PFSK-1 (cell line): ENCODE data around the gene MACF1.

ENCODE experiments used
- FOXP2 ChIP-seq: optimal IDR thresholded peaks from 2 replicates; pipeline ENCODE3; 2011; ENCODE audit warnings: borderline replicate concordance, control low read depth, inconsistent platforms; ENCODE audit not compliant: insufficient read depth; ENCODE audit errors: extremely low read length, extremely low read depth
- POLR2AphosphoS5 ChIP-seq: IDR thresholded peaks from 2 replicates; pipeline ENCODE4 v1.6.1; 2012; ENCODE audit warnings: low read depth, mild to moderate bottlenecking, control low read depth, low read length, moderate library complexity
- SIN3A ChIP-seq: IDR thresholded peaks from 2 replicates; pipeline ENCODE4 v1.6.1; 2012; ENCODE audit warnings: mild to moderate bottlenecking, low read length, moderate library complexity, borderline replicate concordance; ENCODE audit not compliant: insufficient read depth
- TAF1 ChIP-seq: IDR thresholded peaks from 2 replicates; pipeline ENCODE4 v1.6.1; 2012; ENCODE audit warnings: low read length, control low read depth, borderline replicate concordance; ENCODE audit not compliant: insufficient read depth
- TF ChIP-seq, protein P1 (sequence below), 2 experiments: IDR thresholded peaks; 2 replicates each; pipeline versions ENCODE4 v1.6.1 to v1.8.0; 2011 to 2012; ENCODE audit warnings: low read depth in 2 of 2, low read length in 2 of 2, control low read depth in 1 of 2, inconsistent platforms in 1 of 2, mild to moderate bottlenecking in 1 of 2, moderate library complexity in 1 of 2; ENCODE audit not compliant: insufficient read depth in 1 of 2

The MACF1 gene

DNA sequence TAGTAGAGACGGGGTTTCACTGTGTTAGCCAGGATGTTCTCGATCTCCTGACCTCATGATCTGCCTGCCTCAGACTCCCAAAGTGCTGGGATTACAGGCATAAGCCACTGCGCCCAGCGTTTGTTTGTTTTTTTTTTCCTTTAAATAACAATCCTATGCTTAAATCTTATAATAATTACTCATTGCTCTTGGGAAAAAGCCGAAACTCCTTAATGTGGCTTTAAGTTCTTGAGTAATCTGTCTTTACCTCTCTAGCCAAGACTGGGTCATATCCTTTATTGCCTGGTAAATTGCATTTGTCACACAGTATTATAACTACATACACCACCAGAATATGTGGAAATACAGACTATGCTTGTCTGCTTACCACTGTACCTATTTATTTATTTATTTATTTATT is 97.1 kb downstream of the MACF1 start:
- TF ChIP-seq TAF1 (no peak), FOXP2 (no peak), SIN3A (no peak), POLR2AphosphoS5 (no peak)
- TF ChIP-seq, protein P1, sequence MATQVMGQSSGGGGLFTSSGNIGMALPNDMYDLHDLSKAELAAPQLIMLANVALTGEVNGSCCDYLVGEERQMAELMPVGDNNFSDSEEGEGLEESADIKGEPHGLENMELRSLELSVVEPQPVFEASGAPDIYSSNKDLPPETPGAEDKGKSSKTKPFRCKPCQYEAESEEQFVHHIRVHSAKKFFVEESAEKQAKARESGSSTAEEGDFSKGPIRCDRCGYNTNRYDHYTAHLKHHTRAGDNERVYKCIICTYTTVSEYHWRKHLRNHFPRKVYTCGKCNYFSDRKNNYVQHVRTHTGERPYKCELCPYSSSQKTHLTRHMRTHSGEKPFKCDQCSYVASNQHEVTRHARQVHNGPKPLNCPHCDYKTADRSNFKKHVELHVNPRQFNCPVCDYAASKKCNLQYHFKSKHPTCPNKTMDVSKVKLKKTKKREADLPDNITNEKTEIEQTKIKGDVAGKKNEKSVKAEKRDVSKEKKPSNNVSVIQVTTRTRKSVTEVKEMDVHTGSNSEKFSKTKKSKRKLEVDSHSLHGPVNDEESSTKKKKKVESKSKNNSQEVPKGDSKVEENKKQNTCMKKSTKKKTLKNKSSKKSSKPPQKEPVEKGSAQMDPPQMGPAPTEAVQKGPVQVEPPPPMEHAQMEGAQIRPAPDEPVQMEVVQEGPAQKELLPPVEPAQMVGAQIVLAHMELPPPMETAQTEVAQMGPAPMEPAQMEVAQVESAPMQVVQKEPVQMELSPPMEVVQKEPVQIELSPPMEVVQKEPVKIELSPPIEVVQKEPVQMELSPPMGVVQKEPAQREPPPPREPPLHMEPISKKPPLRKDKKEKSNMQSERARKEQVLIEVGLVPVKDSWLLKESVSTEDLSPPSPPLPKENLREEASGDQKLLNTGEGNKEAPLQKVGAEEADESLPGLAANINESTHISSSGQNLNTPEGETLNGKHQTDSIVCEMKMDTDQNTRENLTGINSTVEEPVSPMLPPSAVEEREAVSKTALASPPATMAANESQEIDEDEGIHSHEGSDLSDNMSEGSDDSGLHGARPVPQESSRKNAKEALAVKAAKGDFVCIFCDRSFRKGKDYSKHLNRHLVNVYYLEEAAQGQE (IDR thresholded peaks at IDR 0.05; ENCODE audit: insufficient read depth in 1 of 2, low read depth in 2 of 2, low read length in 2 of 2): no peak

DNA sequence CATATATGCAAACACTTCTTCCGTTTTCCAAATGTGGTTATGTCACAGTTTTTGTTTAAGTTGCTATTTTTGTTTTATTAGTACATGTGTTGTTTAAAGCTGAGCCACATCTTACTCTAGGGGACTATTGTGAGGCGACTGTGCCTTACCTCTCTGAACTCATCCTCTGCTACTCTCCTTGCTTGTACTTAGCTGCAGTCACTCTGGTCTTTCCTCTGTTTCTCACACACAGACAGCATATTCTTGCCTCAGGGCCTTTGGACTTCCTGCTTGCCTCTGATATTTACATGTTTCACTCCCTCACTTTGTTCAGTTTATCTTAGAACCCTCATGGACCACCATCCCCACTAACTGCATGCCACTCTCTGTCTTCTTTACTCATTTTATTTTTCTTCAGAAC is 101.1 kb downstream of the MACF1 start:
- TF ChIP-seq SIN3A (no peak), POLR2AphosphoS5 (no peak), TAF1 (no peak), FOXP2 (no peak)
- TF ChIP-seq, protein P1 (IDR thresholded peaks at IDR 0.05; ENCODE audit: insufficient read depth in 1 of 2, low read depth in 2 of 2, low read length in 2 of 2): no peak

DNA sequence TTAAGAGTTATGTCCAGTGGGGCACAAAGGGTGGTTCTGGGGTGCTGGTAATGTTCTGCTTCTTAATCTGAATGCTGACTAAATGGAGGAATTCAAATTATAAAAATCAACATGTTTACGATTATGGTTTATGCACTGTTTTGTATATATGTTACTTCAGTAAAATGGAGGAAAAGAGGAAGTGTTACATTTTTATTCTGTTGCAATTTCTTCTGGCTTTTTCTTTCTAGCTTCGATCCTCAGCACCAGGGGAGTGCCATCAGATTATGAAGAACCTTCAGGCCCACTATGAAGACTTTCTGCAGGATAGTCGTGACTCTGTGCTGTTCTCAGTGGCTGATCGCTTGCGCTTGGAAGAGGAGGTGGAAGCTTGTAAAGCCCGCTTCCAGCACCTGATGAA is 105.5 kb downstream of the MACF1 start:
- TF ChIP-seq TAF1 (no peak), SIN3A (no peak), POLR2AphosphoS5 (no peak), FOXP2 (no peak)
- TF ChIP-seq, protein P1 (IDR thresholded peaks at IDR 0.05; ENCODE audit: insufficient read depth in 1 of 2, low read depth in 2 of 2, low read length in 2 of 2): no peak

DNA sequence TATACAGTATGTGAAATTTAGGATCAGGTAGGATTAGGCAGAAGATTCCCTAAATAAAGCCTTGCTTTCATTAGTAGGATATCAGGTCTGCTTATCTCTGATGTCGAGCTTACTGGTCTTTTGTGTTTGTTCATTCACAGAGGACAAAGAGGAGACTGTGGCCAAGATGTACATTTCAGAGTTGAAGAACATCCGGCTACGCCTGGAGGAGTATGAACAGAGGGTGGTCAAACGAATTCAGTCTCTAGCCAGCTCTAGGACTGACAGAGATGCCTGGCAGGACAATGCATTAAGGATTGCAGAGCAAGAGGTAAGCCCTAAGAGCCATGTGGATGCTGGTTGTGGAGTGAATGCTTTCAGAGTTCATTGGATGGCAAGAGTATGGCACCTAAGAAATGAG is 106.2 kb downstream of the MACF1 start:
- TF ChIP-seq FOXP2 (no peak), SIN3A (no peak), POLR2AphosphoS5 (no peak), TAF1 (no peak)
- TF ChIP-seq, protein P1 (IDR thresholded peaks at IDR 0.05; ENCODE audit: insufficient read depth in 1 of 2, low read depth in 2 of 2, low read length in 2 of 2): no peak

DNA sequence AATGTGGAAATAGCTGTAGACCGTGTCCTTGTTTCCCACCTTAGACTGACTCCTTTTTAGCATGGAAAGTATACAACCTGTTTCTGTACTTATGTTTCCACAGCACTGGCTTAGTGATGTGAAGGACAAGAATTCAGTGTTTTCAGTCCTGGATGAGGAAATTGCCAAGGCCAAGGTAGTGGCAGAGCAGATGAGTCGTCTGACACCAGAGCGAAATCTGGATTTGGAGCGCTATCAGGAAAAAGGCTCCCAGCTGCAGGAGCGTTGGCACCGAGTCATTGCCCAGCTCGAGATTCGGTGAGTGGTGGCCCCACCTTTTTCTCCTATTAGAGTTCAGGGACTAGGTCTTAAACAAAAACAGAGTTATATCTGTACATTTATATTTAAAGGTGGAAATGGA is 112.6 kb downstream of the MACF1 start:
- TF ChIP-seq, protein P1 (IDR thresholded peaks at IDR 0.05; ENCODE audit: insufficient read depth in 1 of 2, low read depth in 2 of 2, low read length in 2 of 2): no peak
